GM04504 (cell line): ENCODE measurements around the gene SYF2.
"Not testable (repeated sequence)": the region's sequence is repeated elsewhere in the genome, so short reads cannot be mapped to it uniquely, and the experiment has no call there.

Experiments used
- DNase-seq: peaks from one replicate; pipeline ENCODE4 v3.0.0-alpha.2; 2012; ENCODE audit warnings: low read depth

Gene SYF2

GRCh38 chr1:25246600-25247023 is 14.3 kb upstream of the SYF2 start:
- DNase-seq, result no peak

GRCh38 chr1:25245809-25246599 is 13.7 kb upstream of the SYF2 start:
- DNase-seq, result no peak

- DNase-seq, result no peak
Observed at GRCh38 chr1:25245393-25245792, 13.1 kb upstream of the SYF2 start.

GRCh38 chr1:25243907-25244306 is 11.6 kb upstream of the SYF2 start:
- no peak for DNase-seq

- peak; percentile 79 for DNase-seq
Observed at GRCh38 chr1:25239681-25240541, 7.6 kb upstream of the SYF2 start.

GRCh38 chr1:25238046-25238445 is 5.7 kb upstream of the SYF2 start:
- no peak for DNase-seq

- DNase-seq, result not testable (repeated sequence)
Observed at GRCh38 chr1:25236261-25236660, 4.0 kb upstream of the SYF2 start.

GRCh38 chr1:25235411-25235810 is 3.1 kb upstream of the SYF2 start:
- DNase-seq, result not testable (repeated sequence)

- DNase-seq, result peak; percentile 79
Observed at GRCh38 chr1:25232866-25233784, 823 bp upstream of the SYF2 start.

- DNase-seq, result no peak
Observed at GRCh38 chr1:25223471-25223870, 8.8 kb downstream of the SYF2 start.

GRCh38 chr1:25222606-25223005 is 9.7 kb downstream of the SYF2 start:
- DNase-seq, result no peak

- DNase-seq, result no peak
Observed at GRCh38 chr1:25220666-25221065, 11.6 kb downstream of the SYF2 start.

- no peak for DNase-seq
Observed at GRCh38 chr1:25219661-25220251, 12.5 kb downstream of the SYF2 start.

GRCh38 chr1:25217598-25218232 is 14.6 kb downstream of the SYF2 start:
- DNase-seq, result no peak

GRCh38 chr1:25217015-25217414 is 15.3 kb downstream of the SYF2 start:
- no peak for DNase-seq

- no peak for DNase-seq
Observed at GRCh38 chr1:25216123-25216522, 16.2 kb downstream of the SYF2 start.

- DNase-seq, result no peak
Observed at GRCh38 chr1:25212725-25213124, 19.6 kb downstream of the SYF2 start.

GRCh38 chr1:25210728-25211127 is 21.6 kb downstream of the SYF2 start:
- no peak for DNase-seq

GRCh38 chr1:25209516-25209915 is 22.8 kb downstream of the SYF2 start:
- no peak for DNase-seq

- no peak for DNase-seq
Observed at GRCh38 chr1:25208561-25209222, 23.6 kb downstream of the SYF2 start.

- DNase-seq, result no peak
Observed at GRCh38 chr1:25208092-25208491, 24.2 kb downstream of the SYF2 start.
